IPS-15b (cell line): ENCODE measurements around the gene DPP4.

ENCODE experiments used
- H3K27me3 ChIP-seq: one replicate; pipeline ENCODE4 v1.6.1; 2013; ENCODE audit warnings: low read length; ENCODE audit not compliant: control insufficient read depth, insufficient read depth
- H3K36me3 ChIP-seq: one replicate; pipeline ENCODE4 v1.6.1; 2013; ENCODE audit warnings: low read length; ENCODE audit not compliant: control insufficient read depth, insufficient read depth
- H3K4me1 ChIP-seq: one replicate; pipeline ENCODE4 v1.6.1; 2013; ENCODE audit warnings: mild to moderate bottlenecking, low read length; ENCODE audit not compliant: control insufficient read depth, insufficient read depth
- H3K4me3 ChIP-seq: one replicate; pipeline ENCODE4 v1.5.1; 2013; ENCODE audit warnings: low read depth, low read length
- H3K9ac ChIP-seq: one replicate; pipeline ENCODE4 v1.6.1; 2013; ENCODE audit warnings: low read depth, mild to moderate bottlenecking, low read length
- H3K9me3 ChIP-seq: one replicate; pipeline ENCODE4 v1.6.1; 2013; ENCODE audit warnings: mild to moderate bottlenecking, low read length; ENCODE audit not compliant: control insufficient read depth, insufficient read depth

Gene DPP4

GRCh38 chr2:162082036-162082435 is 8.0 kb upstream of the DPP4 start:
- Histone ChIP-seq H3K9me3 (peaks cover 4% of the 10 kb centered on the region), H3K36me3 (no peaks in the 10 kb centered on the region), H3K27me3 (no peaks in the 10 kb centered on the region), H3K4me3 (no peak overlapping the region), H3K9ac (no peak overlapping the region), H3K4me1 (no peaks in the 10 kb centered on the region)

- peaks cover 4% of the 10 kb centered on the region for H3K9me3 ChIP-seq
- H3K4me1 ChIP-seq = peaks cover 14% of the 10 kb centered on the region
- no peak overlapping the region for H3K9ac ChIP-seq
- H3K36me3 ChIP-seq = no peaks in the 10 kb centered on the region
- peaks cover 11% of the 10 kb centered on the region for H3K27me3 ChIP-seq
- no peak overlapping the region for H3K4me3 ChIP-seq
Observed at GRCh38 chr2:162079514-162079913, 5.5 kb upstream of the DPP4 start.

- Histone ChIP-seq H3K9me3 (peaks cover 4% of the 10 kb centered on the region), H3K27me3 (peaks cover 28% of the 10 kb centered on the region), H3K4me1 (peaks cover 15% of the 10 kb centered on the region), H3K36me3 (no peaks in the 10 kb centered on the region), H3K4me3 (no peak overlapping the region), H3K9ac (no peak overlapping the region)
Observed at GRCh38 chr2:162075689-162076132, 1.7 kb upstream of the DPP4 start.

- peaks cover 15% of the 10 kb centered on the region for H3K4me1 ChIP-seq
- H3K27me3 ChIP-seq = peaks cover 28% of the 10 kb centered on the region
- H3K4me3 ChIP-seq = peak overlapping the region; percentile 68
- H3K36me3 ChIP-seq = no peaks in the 10 kb centered on the region
- peaks cover 4% of the 10 kb centered on the region for H3K9me3 ChIP-seq
- H3K9ac ChIP-seq = no peak overlapping the region
Observed at GRCh38 chr2:162074928-162075688, 1.1 kb upstream of the DPP4 start.

- Histone ChIP-seq H3K9me3 (peaks cover 4% of the 10 kb centered on the region), H3K4me3 (peak overlapping the region; percentile 68), H3K4me1 (peaks cover 15% of the 10 kb centered on the region), H3K36me3 (no peaks in the 10 kb centered on the region), H3K9ac (no peak overlapping the region), H3K27me3 (peaks cover 28% of the 10 kb centered on the region)
Observed at GRCh38 chr2:162074632-162074895, 549 bp upstream of the DPP4 start.

GRCh38 chr2:162072976-162073887 is 783 bp downstream of the DPP4 start:
- no peaks in the 10 kb centered on the region for H3K36me3 ChIP-seq
- H3K27me3 ChIP-seq = peaks cover 28% of the 10 kb centered on the region
- peaks cover 15% of the 10 kb centered on the region for H3K4me1 ChIP-seq
- H3K4me3 ChIP-seq = peak overlapping the region; percentile 68
- H3K9ac ChIP-seq = peak overlapping the region; percentile 66
- no peaks in the 10 kb centered on the region for H3K9me3 ChIP-seq

- H3K9ac ChIP-seq = no peak overlapping the region
- H3K27me3 ChIP-seq = peaks cover 28% of the 10 kb centered on the region
- H3K4me1 ChIP-seq = peaks cover 15% of the 10 kb centered on the region
- H3K9me3 ChIP-seq = no peaks in the 10 kb centered on the region
- no peaks in the 10 kb centered on the region for H3K36me3 ChIP-seq
- H3K4me3 ChIP-seq = no peak overlapping the region
Observed at GRCh38 chr2:162072181-162072702, 1.8 kb downstream of the DPP4 start.

GRCh38 chr2:162071001-162071400 is 3.0 kb downstream of the DPP4 start:
- no peak overlapping the region for H3K4me3 ChIP-seq
- peaks cover 28% of the 10 kb centered on the region for H3K27me3 ChIP-seq
- peaks cover 19% of the 10 kb centered on the region for H3K4me1 ChIP-seq

GRCh38 chr2:162070228-162070936 is 3.6 kb downstream of the DPP4 start:
- Histone ChIP-seq H3K4me3 (no peak overlapping the region), H3K9ac (no peak overlapping the region), H3K27me3 (peaks cover 23% of the 10 kb centered on the region), H3K9me3 (no peaks in the 10 kb centered on the region), H3K4me1 (peaks cover 14% of the 10 kb centered on the region), H3K36me3 (no peaks in the 10 kb centered on the region)

More at GRCh38 chr2:162071001-162071400, 3.0 kb downstream of the DPP4 start:
- Histone ChIP-seq H3K9me3 (no peaks in the 10 kb centered on the region), H3K9ac (no peak overlapping the region), H3K36me3 (no peaks in the 10 kb centered on the region)

- Histone ChIP-seq H3K4me1 (peaks cover 4% of the 10 kb centered on the region), H3K9ac (no peak overlapping the region), H3K27me3 (peaks cover 17% of the 10 kb centered on the region), H3K9me3 (no peaks in the 10 kb centered on the region), H3K36me3 (no peaks in the 10 kb centered on the region), H3K4me3 (no peak overlapping the region)
Observed at GRCh38 chr2:162069267-162069903, 4.6 kb downstream of the DPP4 start.

- no peak overlapping the region for H3K4me3 ChIP-seq
- H3K9ac ChIP-seq = no peak overlapping the region
- no peaks in the 10 kb centered on the region for H3K36me3 ChIP-seq
- peaks cover 4% of the 10 kb centered on the region for H3K4me1 ChIP-seq
- H3K27me3 ChIP-seq = peaks cover 5% of the 10 kb centered on the region
- H3K9me3 ChIP-seq = no peaks in the 10 kb centered on the region
Observed at GRCh38 chr2:162067596-162067995, 6.4 kb downstream of the DPP4 start.
